Occipital lobe (tissue), 2 donors: ENCODE results near the gene ZNF587B. TPM values are rescaled to one million over a fixed set of nuclear protein-coding genes. Genes with fewer than 3 reads are reported as not detected.
A peak's percentile ranks its signal among the peaks of the same experiment; 100 is the strongest.
"Not testable (repeated sequence)": the region's sequence is repeated elsewhere in the genome, so short reads cannot be mapped to it uniquely, and the experiment has no call there.

Experiments
- DNase-seq: peaks from one replicate; lab custom pipeline; 2025; lab: John Stamatoyannopoulos, UW
- total RNA-seq: library from RNA; depleted of rRNA; stranded (reverse); fragments of >200 nt; gene quantifications from one replicate; pipeline ENCODE4 v1.2.3, GENCODE V29; 2014

ZNF587B gene
- total RNA-seq, result 20.9 TPM

GRCh38 chr19:57830071-57830602 is at the start of gene ZNF587B:
Gene ZNF587B (plus strand): TSS chr19:57830299. CDS start chr19:57830529, 230 bp downstream.
- DNase-seq, result peak; percentile 56

- no peak for DNase-seq
Observed at GRCh38 chr19:57786286-57786685, 43.8 kb upstream of the ZNF587B start.

- no peak for DNase-seq
Observed at GRCh38 chr19:57786906-57787305, 43.2 kb upstream of the ZNF587B start.

- no peak for DNase-seq
Observed at GRCh38 chr19:57788114-57788692, 41.9 kb upstream of the ZNF587B start.

GRCh38 chr19:57789288-57789687 is 40.8 kb upstream of the ZNF587B start:
- DNase-seq, result no peak

- not testable (repeated sequence) for DNase-seq
Observed at GRCh38 chr19:57796580-57796979, 33.5 kb upstream of the ZNF587B start.

GRCh38 chr19:57800696-57801095 is 29.4 kb upstream of the ZNF587B start:
- DNase-seq, result no peak

- DNase-seq, result no peak
Observed at GRCh38 chr19:57802269-57802668, 27.8 kb upstream of the ZNF587B start.

- no peak for DNase-seq
Observed at GRCh38 chr19:57803265-57803593, 26.9 kb upstream of the ZNF587B start.

- no peak for DNase-seq
Observed at GRCh38 chr19:57803594-57804325, 26.3 kb upstream of the ZNF587B start.

GRCh38 chr19:57807541-57807940 is 22.6 kb upstream of the ZNF587B start:
- DNase-seq, result no peak

- DNase-seq, result not testable (repeated sequence)
Observed at GRCh38 chr19:57810410-57811295, 19.4 kb upstream of the ZNF587B start.

GRCh38 chr19:57812226-57812625 is 17.9 kb upstream of the ZNF587B start:
- no peak for DNase-seq

- DNase-seq, result not testable (repeated sequence)
Observed at GRCh38 chr19:57812975-57813820, 16.9 kb upstream of the ZNF587B start.

- DNase-seq, result no peak
Observed at GRCh38 chr19:57813919-57814504, 16.1 kb upstream of the ZNF587B start.

GRCh38 chr19:57814505-57815246 is 15.4 kb upstream of the ZNF587B start, which contains the start of gene ZNF552:
Gene ZNF552 (minus strand): TSS chr19:57814913. CDS start chr19:57814743, 170 bp downstream.
- DNase-seq, result peak; percentile 81

GRCh38 chr19:57815247-57816075 is 14.6 kb upstream of the ZNF587B start:
- no peak for DNase-seq

GRCh38 chr19:57816652-57817051 is 13.4 kb upstream of the ZNF587B start:
- no peak for DNase-seq

GRCh38 chr19:57817976-57818375 is 12.1 kb upstream of the ZNF587B start:
- DNase-seq, result no peak
